ENCODE data around the gene LRBA. TPM values are rescaled to one million over a fixed set of nuclear protein-coding genes. Genes with fewer than 3 reads are reported as not detected.

Gene LRBA
- total and polyA plus RNA-seq, 2 donors (not counting 3 experiments of a cell fraction or from before 2014, with no cell fraction given), result 18.0 to 35.1 TPM

GRCh38 chr4:150708004-150708403, 307.1 kb downstream of the LRBA start:
- POLR2A ChIA-PET, result no interaction called here
- Histone ChIP-seq H3K4me3 (replicated peaks in 1 of 3; ENCODE audit: insufficient read depth in 1 of 3, low read depth in 1 of 3, low read length in 3 of 3) (no peak overlapping the region), H3K27me3 (ENCODE audit: control insufficient read depth in 2 of 2, insufficient read depth in 2 of 2, low read length in 2 of 2) (no peaks in the 10 kb centered on the region), H3K4me2 (ENCODE audit: insufficient read depth, low read length) (no peak overlapping the region), H3K27ac (ENCODE audit: insufficient read depth, low read depth, low read length) (no peak overlapping the region), H3K9me1 (replicated peaks; ENCODE audit: control insufficient read depth, extremely low read depth, insufficient read depth, low read length) (no peaks in the 10 kb centered on the region), H3K9ac (replicated peaks; ENCODE audit: extremely low read depth, insufficient read depth, low read length) (no peak overlapping the region), H2AFZ (ENCODE audit: low read depth, low read length) (no peak overlapping the region), H3K4me1 (ENCODE audit: control insufficient read depth, extremely low read depth, insufficient read depth, low read length) (no peaks in the 10 kb centered on the region), H3K79me2 (ENCODE audit: control insufficient read depth, insufficient read depth, low read length) (no peaks in the 10 kb centered on the region), H4K20me1 (replicated peaks; ENCODE audit: control insufficient read depth, extremely low read depth, insufficient read depth, low read length) (no peaks in the 10 kb centered on the region), H3K9me3 (replicated peaks; ENCODE audit: control insufficient read depth, insufficient read depth, low read length) (no peaks in the 10 kb centered on the region), H3K36me3 (ENCODE audit: control insufficient read depth in 2 of 2, extremely low read depth in 1 of 2, insufficient read depth in 2 of 2, low read length in 2 of 2) (no peaks in the 10 kb centered on the region)
- dilution Hi-C loops (cut with MboI; ENCODE audit: extremely low pct_ligation_motif_present, low sequenced_read_pairs), result no loop called here
- intact Hi-C loops (cut with micrococcal nuclease), result no loop called here
- no TSS peak for BruUV-seq (replicated peaks)
- no peak for TF ChIP-seq JUN (IDR thresholded peaks at IDR 0.05; ENCODE audit: borderline replicate concordance, insufficient read depth, insufficient read length, low read depth)
- TF ChIP-seq MAX (IDR thresholded peaks at IDR 0.05; ENCODE audit: insufficient read depth, insufficient read length), result no peak
- TF ChIP-seq POLR2A (IDR thresholded peaks at IDR 0.05; ENCODE audit: low read depth, low read length), result no peak
- TF ChIP-seq GATA2 (IDR thresholded peaks at IDR 0.05; ENCODE audit: insufficient read depth, insufficient read length, low read depth, low read length), result no peak
- TF ChIP-seq FOS (IDR thresholded peaks at IDR 0.05; ENCODE audit: borderline replicate concordance, insufficient read depth, low read length), result no peak
- TF ChIP-seq POLR2AphosphoS5 (IDR thresholded peaks at IDR 0.05; ENCODE audit: insufficient read depth, low read depth, low read length), result no peak
- no peak for TF ChIP-seq MYC (IDR thresholded peaks at IDR 0.05; ENCODE audit: low read depth, low read length)
- FAIRE-seq (no peak), DNase-seq (ENCODE audit: low read depth, low spot score) (no peak)
- CTCF ChIA-PET, result interaction anchor here (1.0 to 2.0 kb wide), 4 partner anchors 10 to 407 kb away, joined by 3 to 4 read pairs (median 3); no protein-coding TSS in a partner anchor

- Histone ChIP-seq H3K9me1 (replicated peaks; ENCODE audit: control insufficient read depth, extremely low read depth, insufficient read depth, low read length) (no peaks in the 10 kb centered on the region), H3K27ac (ENCODE audit: insufficient read depth, low read depth, low read length) (no peak overlapping the region), H3K36me3 (ENCODE audit: control insufficient read depth in 2 of 2, extremely low read depth in 1 of 2, insufficient read depth in 2 of 2, low read length in 2 of 2) (no peaks in the 10 kb centered on the region), H3K9me3 (replicated peaks; ENCODE audit: control insufficient read depth, insufficient read depth, low read length) (no peaks in the 10 kb centered on the region), H3K79me2 (ENCODE audit: control insufficient read depth, insufficient read depth, low read length) (no peaks in the 10 kb centered on the region), H3K4me2 (ENCODE audit: insufficient read depth, low read length) (no peak overlapping the region), H4K20me1 (replicated peaks; ENCODE audit: control insufficient read depth, extremely low read depth, insufficient read depth, low read length) (no peaks in the 10 kb centered on the region), H3K9ac (replicated peaks; ENCODE audit: extremely low read depth, insufficient read depth, low read length) (no peak overlapping the region), H2AFZ (ENCODE audit: low read depth, low read length) (no peak overlapping the region), H3K27me3 (ENCODE audit: control insufficient read depth in 2 of 2, insufficient read depth in 2 of 2, low read length in 2 of 2) (no peaks in the 10 kb centered on the region), H3K4me3 (replicated peaks in 1 of 3; ENCODE audit: insufficient read depth in 1 of 3, low read depth in 1 of 3, low read length in 3 of 3) (no peak overlapping the region), H3K4me1 (ENCODE audit: control insufficient read depth, extremely low read depth, insufficient read depth, low read length) (no peaks in the 10 kb centered on the region)
- FAIRE-seq (no peak), DNase-seq (ENCODE audit: low read depth, low spot score) (no peak)
- intact Hi-C loops (cut with micrococcal nuclease) (no loop called here), dilution Hi-C loops (cut with MboI; ENCODE audit: extremely low pct_ligation_motif_present, low sequenced_read_pairs) (no loop called here)
- TF ChIP-seq EZH2 (IDR thresholded peaks at IDR 0.05; ENCODE audit: borderline replicate concordance, low read depth, low read length, severe bottlenecking) (no peak), POLR2AphosphoS5 (IDR thresholded peaks at IDR 0.05; ENCODE audit: insufficient read depth, low read depth, low read length) (no peak), MYC (IDR thresholded peaks at IDR 0.05; ENCODE audit: low read depth, low read length) (no peak), JUN (IDR thresholded peaks at IDR 0.05; ENCODE audit: borderline replicate concordance, insufficient read depth, insufficient read length, low read depth) (no peak), CTCF (IDR thresholded peaks at IDR 0.05; ENCODE audit: extremely low read depth in 1 of 2, insufficient read depth in 1 of 2, low read depth in 1 of 2, low read length in 2 of 2) (no peak), FOS (IDR thresholded peaks at IDR 0.05; ENCODE audit: borderline replicate concordance, insufficient read depth, low read length) (no peak), MAX (IDR thresholded peaks at IDR 0.05; ENCODE audit: insufficient read depth, insufficient read length) (no peak), POLR2A (IDR thresholded peaks at IDR 0.05; ENCODE audit: low read depth, low read length) (no peak)
- POLR2A ChIA-PET, result interaction anchor here (0.6 kb wide), 1 partner anchor 38 kb away, joined by 5 read pairs; no protein-coding TSS in a partner anchor
- BruUV-seq (replicated peaks), result no TSS peak
- CTCF ChIA-PET, result interaction anchor here (1.1 kb wide), 1 partner anchor 167 kb away, joined by 3 read pairs; no protein-coding TSS in a partner anchor
These were observed 315.5 kb downstream of the LRBA start for GRCh38 chr4:150699599-150699998.
